ENCODE results near the gene NRM. TPM values are rescaled to one million over a fixed set of nuclear protein-coding genes. Genes with fewer than 3 reads are reported as not detected.
"Not testable (repeated sequence)": the region's sequence is repeated elsewhere in the genome, so short reads cannot be mapped to it uniquely, and the experiment has no call there.

NRM gene, protein sequence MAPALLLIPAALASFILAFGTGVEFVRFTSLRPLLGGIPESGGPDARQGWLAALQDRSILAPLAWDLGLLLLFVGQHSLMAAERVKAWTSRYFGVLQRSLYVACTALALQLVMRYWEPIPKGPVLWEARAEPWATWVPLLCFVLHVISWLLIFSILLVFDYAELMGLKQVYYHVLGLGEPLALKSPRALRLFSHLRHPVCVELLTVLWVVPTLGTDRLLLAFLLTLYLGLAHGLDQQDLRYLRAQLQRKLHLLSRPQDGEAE
- total RNA-seq (2014; rRNA removed; shearing (Covaris generic)), result 3.2 and 4.6 TPM in 2 replicates
- polyA plus RNA-seq (2015; cell fraction: cytosol; rRNA removed), result 20.5 and 22.0 TPM in 2 replicates
- polyA plus RNA-seq (2015; cell fraction: nucleus; rRNA removed), result 13.0 and 15.8 TPM in 2 replicates

GRCh38 chr6:30690403-30691207, at the start of gene NRM:
Gene NRM, minus strand, starts transcription at chr6:30690984. Its CDS starts 10 bp downstream, at chr6:30690974.
- peak; percentile 82 for DNase-seq (ENCODE audit: low read depth, low spot score)
- in situ Hi-C loops (cut with HindIII; ENCODE audit: low pct_unique_long_range_greater_than_20kb, low sequenced_read_pairs), result no loop called here

DNA sequence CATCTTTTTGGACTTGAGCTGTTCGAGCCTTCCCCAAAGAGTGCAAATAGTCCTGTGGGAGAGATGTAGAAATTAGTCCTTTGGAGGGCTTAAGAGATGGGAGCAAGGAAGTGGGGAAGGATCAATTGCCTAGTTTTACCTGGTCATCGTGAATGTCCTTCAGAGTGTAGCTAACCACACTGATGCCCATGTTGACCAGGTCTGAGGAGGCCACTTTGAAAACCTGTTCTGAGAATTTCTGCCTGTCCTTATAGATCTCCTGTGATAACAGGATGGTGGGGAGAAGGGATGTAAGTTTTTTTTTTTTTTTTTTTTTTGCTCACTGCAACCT, 49.7 kb upstream of the NRM start:
- DNase-seq (ENCODE audit: low read depth, low spot score), result no peak
- in situ Hi-C loops (cut with HindIII; ENCODE audit: low pct_unique_long_range_greater_than_20kb, low sequenced_read_pairs), result no loop called here

GRCh38 chr6:30738532-30738931, 47.7 kb upstream of the NRM start:
- in situ Hi-C loops (cut with HindIII; ENCODE audit: low pct_unique_long_range_greater_than_20kb, low sequenced_read_pairs), result no loop called here
- DNase-seq (ENCODE audit: low read depth, low spot score), result no peak

GRCh38 chr6:30735668-30736314, 45.0 kb upstream of the NRM start:
- in situ Hi-C loops (cut with HindIII; ENCODE audit: low pct_unique_long_range_greater_than_20kb, low sequenced_read_pairs), result no loop called here
- no peak for DNase-seq (ENCODE audit: low read depth, low spot score)

DNA sequence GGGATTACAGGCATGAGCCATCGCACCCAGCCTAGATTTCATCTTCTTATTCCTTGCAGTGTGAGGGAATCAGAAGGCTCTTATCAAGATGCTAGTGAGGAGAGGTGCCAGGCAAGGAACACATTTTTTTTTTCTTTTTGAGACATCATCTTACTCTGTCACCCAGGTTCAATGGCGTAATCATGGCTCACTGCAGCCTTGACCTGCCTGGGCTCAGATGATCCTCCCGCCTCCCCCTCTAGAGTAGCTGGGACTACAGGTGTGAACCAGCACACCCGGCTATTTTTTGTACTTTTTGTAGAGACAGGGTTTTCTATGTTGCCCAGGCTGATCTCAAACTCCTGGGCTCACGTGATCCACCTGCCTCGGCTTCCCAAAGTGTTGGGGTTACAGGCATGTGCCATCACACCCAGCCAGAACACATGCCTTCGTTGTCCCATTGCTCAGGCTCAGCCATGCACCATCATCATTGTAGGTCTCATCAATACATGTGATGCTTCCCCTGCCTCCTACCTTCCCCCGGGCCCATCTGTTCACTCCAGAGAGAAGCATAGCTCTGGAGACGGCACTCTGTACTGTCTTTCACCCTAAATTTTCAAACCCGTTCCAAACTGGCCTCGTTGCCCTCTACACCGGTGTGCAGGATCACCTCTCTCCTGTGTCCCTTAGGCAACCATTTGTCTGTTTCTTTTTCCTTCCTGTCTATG, 41.6 kb upstream of the NRM start:
- in situ Hi-C loops (cut with HindIII; ENCODE audit: low pct_unique_long_range_greater_than_20kb, low sequenced_read_pairs), result no loop called here
- DNase-seq (ENCODE audit: low read depth, low spot score), result no peak

DNA sequence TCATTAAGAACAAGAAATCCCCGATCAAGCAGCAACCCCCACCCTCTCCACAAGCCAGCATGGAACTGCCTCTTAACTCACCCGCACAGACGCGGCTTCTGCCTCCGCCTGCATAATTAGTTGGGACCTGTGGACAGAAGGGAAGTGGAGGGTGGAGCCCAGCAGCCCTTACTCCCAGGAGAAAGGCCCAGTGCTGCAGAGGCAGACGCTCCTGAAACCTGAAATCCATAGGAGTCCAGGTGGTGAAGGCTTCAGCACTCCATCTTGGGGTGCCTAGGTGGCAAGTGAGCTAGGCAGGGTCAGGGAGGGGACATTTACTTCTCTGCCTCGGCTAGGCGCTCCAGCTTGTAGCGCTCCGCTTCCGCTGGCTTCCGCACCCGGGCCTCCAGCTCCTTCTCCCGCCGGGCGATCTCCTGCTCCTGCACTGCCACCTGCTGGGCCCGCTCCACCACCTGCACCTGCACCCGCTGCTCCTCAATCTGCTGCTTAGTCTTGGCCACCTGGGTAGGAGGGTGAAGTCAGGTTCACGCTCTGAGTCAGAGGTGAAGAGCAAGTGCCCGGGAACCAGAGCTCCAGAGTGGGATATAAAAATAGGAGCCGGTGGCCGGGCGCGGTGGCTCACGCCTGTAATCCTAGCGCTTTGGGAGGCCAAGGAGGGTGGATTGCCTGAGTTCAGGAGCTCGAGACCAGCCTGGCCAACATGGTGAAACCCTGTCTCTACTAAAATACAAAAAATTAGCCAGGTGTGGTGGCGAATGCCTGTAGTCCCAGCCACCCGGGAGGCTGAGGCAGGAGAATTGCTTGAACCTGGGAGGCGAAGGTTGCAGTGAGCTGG, 40.0 kb upstream of the NRM start:
- DNase-seq (ENCODE audit: low read depth, low spot score), result no peak
- in situ Hi-C loops (cut with HindIII; ENCODE audit: low pct_unique_long_range_greater_than_20kb, low sequenced_read_pairs), result no loop called here

DNA sequence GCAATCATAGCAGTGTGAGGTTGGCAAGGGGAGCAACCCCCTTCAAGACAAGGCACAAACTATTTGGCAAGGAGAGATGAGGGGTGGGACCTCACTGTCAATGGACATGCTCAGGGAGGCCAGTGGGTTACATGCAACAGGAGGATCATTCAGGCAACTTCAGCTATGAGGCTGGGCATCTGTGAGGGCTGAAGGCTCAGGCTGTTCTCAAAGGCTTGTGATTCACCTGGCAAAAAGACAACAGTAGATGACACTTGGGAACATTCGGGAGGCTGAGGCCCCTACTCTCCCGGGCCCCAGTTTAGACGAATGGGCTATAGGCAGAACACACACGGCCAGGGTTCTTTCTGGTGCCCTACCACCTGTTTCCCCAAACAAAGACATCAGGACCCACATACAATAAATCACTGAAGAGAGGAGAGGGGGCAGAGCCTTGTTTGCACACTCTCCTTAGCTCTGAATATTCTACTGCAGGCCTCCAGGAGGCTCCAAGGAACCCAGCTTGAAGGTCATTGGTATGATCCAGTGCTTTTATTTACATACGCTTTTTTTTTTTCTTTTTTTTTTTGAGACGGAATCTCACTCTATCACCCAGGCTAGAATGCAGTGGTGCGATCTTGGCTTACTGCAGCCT, 37.3 kb upstream of the NRM start:
- in situ Hi-C loops (cut with HindIII; ENCODE audit: low pct_unique_long_range_greater_than_20kb, low sequenced_read_pairs), result no loop called here
- DNase-seq (ENCODE audit: low read depth, low spot score), result peak; percentile 63

DNA sequence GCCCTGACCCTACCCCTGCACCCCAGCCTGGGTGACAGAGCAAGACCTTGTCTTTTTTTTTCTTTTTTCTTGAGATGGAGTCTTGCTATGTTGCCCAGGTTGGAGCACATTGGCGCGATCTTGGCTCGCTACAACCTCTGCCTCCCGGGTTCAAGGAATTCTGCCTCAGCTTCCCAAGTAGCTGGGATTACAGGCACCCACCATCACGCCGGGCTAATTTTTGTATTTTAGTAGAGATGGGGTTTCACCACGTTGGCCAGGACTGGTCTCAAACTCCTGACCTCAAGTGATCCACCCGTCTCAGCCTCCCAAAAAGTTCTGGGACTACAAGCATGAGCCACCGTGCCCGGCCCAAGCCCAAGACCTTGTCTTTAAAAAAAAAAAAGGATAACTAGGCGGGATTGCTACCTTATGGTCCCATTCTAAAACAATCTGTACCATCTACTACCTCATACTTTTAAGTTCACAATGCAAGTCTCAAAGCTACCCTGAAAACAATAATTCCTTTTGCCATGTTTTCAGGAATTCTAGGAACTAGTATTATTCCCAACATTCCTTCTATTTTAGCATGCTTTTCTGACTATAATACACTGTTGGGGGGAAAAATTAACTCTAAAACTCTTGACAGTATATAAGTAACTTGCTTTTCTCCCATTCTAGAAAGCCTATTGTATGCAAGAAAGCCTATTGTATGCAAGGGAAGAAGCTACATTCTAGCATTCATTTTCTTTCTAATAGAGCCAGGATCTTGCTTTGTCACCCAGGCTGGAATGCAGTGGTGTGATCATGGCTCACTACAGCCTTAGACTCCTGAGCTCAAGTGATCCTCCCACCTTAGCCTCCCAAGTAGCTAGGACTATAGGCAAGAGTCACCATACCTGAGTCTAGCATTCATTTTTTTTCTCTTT, 36.0 kb upstream of the NRM start:
- in situ Hi-C loops (cut with HindIII; ENCODE audit: low pct_unique_long_range_greater_than_20kb, low sequenced_read_pairs), result no loop called here
- no peak for DNase-seq (ENCODE audit: low read depth, low spot score)

- in situ Hi-C loops (cut with HindIII; ENCODE audit: low pct_unique_long_range_greater_than_20kb, low sequenced_read_pairs), result no loop called here
- no peak for DNase-seq (ENCODE audit: low read depth, low spot score)
These were observed 35.1 kb upstream of the NRM start for GRCh38 chr6:30725713-30726505.

DNA sequence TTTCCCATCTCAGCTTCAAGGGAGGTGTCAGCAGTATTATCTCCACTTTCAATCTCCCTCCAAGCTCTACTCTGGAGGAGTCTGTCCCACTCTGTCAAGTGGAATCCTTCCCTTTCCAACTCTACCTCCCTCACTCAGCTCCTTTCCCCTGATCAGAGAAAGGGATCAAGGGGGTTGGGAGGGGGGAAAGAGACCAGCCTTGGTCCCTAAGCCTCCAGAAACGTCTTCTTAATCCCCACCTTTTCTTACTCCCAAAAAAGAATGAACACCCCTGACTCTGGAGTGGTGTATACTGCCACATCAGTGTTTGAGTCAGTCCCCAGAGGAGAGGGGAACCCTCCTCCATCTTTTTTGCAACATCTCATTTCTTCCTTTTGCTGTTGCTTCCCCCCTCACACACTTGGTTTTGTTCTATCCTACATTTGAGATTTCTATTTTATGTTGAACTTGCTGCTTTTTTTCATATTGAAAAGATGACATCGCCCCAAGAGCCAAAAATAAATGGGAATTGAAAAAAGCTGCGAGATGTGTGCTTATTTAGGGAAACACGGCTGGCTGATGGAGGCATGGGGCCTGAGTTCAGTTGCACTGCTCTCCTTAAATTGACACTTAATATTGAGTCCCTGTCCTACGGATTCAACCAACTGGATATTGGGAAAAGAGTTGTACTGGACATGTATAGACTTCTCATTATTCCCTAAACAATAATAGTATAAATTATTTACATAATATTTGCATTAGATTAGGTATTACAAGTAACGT, 34.3 kb upstream of the NRM start:
- DNase-seq (ENCODE audit: low read depth, low spot score), result no peak
- in situ Hi-C loops (cut with HindIII; ENCODE audit: low pct_unique_long_range_greater_than_20kb, low sequenced_read_pairs), result no loop called here

DNA sequence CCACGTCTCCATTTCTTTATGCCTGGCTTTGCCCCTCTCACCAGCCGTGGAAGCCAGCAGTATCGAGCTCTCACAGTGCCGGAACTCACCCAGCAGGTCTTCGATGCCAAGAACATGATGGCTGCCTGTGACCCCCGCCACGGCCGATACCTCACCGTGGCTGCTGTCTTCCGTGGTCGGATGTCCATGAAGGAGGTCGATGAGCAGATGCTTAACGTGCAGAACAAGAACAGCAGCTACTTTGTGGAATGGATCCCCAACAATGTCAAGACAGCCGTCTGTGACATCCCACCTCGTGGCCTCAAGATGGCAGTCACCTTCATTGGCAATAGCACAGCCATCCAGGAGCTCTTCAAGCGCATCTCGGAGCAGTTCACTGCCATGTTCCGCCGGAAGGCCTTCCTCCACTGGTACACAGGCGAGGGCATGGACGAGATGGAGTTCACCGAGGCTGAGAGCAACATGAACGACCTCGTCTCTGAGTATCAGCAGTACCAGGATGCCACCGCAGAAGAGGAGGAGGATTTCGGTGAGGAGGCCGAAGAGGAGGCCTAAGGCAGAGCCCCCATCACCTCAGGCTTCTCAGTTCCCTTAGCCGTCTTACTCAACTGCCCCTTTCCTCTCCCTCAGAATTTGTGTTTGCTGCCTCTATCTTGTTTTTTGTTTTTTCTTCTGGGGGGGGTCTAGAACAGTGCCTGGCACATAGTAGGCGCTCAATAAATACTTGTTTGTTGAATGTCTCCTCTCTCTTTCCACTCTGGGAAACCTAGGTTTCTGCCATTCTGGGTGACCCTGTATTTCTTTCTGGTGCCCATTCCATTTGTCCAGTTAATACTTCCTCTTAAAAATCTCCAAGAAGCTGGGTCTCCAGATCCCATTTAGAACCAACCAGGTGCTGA, 33.3 kb upstream of the NRM start:
- DNase-seq (ENCODE audit: low read depth, low spot score); in situ Hi-C loops (cut with HindIII; ENCODE audit: low pct_unique_long_range_greater_than_20kb, low sequenced_read_pairs): not testable (repeated sequence)

- DNase-seq (ENCODE audit: low read depth, low spot score); in situ Hi-C loops (cut with HindIII; ENCODE audit: low pct_unique_long_range_greater_than_20kb, low sequenced_read_pairs): not testable (repeated sequence)
These were observed 32.5 kb upstream of the NRM start for GRCh38 chr6:30723159-30723842.

All from SK-MEL-5 (cell line).